GM18519 (cell line): ENCODE measurements around the gene CLEC4G.

Experiments used
- ATAC-seq: cut with Tn5 transposase; IDR thresholded peaks from one replicate; pipeline ENCODE4 v1.9.1; 2021; ENCODE audit warnings: mild to moderate bottlenecking, moderate library complexity; ENCODE audit not compliant: unreplicated experiment, low FRiP score

CLEC4G gene

DNA sequence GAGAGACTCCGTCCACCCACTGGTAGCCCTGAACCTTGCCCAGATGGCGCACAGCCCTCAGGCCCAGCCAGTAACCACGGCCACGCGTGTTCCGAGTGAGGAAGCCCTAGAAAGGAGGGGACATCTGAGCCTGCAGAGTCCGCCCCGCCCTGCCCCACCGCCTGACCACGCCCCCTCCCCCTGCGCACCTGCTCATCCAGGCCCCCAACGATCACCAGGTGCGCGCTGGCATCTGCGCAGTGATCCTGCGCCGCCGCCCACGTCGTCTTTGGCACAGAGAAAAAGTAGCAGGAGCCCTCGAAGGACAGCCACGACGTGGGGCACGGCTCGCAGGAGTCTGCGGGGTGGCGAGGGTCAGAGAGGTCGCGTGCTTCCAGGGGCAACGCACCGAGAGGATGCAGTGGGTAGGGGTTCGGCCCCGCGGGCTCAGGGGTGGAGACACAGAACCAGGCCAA lies 2.1 kb downstream of the CLEC4G start:
- ATAC-seq: no peak

DNA sequence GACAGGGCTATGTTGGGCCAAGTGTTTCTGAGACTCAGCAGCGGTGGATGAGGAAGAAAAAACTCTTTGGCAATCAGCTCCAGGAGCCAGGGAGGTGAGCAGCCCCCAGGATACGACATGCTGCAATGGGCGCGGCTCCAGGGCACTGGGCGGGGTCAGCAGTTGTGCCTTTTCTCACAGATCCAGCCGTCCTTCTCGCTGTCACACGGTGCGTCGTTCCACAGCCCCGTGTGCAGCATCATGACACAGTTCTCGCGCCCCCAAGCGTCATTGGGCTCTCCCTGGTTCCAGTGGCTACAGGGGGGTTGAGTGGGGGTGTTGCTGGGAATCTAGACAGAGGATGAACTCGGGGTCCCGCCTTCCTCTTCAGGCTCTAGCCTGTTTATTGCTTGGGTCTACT lies 2.7 kb downstream of the CLEC4G start:
- no peak for ATAC-seq

DNA sequence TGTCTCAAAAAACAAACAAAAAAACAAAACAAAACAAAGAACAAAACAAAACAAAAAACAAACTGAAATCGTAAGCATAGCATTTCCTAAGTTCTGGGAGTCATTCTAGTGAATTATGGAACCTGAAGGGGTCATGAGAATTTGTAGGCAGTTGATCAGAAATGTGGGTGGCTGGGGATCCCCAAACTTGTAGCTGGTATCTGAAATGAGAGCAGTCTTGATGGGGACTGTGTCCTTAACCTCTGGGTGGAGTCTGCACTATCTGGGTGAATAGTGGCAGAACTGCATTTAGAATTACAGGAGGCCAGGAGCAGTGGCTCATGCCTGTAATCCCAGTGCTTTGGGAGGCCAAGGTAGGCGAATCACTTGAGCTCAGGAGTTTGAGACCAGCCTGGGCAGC lies 6.1 kb downstream of the CLEC4G start:
- ATAC-seq: no peak

DNA sequence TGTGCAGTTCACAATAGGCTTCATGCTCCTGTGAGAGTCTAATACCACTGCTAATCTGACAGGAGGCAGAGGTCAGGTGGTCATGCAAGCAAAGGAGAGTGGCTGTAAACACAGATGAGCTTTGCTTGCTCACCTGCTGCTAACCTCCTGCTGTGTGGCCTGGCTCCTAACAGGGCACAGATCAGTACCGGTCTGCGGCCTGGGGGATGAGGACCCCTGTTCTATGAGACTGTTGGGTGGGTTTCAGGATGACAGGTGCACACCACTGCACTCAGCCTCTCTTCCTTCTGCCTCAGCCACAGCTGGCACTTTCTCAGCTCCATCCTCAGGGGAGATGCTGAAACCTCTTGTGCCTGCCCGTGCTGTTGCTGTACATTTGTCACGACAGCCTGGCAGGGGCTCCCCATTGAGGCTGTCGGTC lies 9.7 kb downstream of the CLEC4G start:
- no peak for ATAC-seq

DNA sequence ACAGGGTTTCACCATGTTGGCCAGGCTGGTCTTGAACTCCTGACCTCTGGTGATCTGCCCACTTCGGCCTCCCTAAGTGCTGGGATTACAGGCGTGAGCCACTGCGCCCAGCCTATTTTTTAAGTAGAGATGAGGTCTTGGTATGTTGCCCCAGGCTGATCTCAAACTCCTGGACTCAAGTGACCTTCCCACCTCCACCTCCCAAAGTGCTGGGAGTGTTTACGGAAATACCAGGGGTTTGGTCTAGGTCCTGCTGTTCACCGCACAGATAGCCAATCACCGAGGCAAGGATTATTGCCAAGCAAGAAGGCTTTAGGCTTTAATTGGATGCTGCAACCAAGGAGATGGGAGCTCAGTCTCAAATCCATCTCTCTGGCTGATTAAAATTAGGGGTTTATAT lies 11.6 kb downstream of the CLEC4G start:
- no peak for ATAC-seq

- no peak for ATAC-seq
These were observed 13.2 kb downstream of the CLEC4G start for GRCh38 chr19:7718668-7719067.

GRCh38 chr19:7716762-7717161 lies 15.1 kb downstream of the CLEC4G start:
- ATAC-seq: no peak

- ATAC-seq: no peak
These were observed 16.2 kb downstream of the CLEC4G start for GRCh38 chr19:7715671-7716070.

- no peak for ATAC-seq
These were observed 21.3 kb downstream of the CLEC4G start for GRCh38 chr19:7710616-7711015.

DNA sequence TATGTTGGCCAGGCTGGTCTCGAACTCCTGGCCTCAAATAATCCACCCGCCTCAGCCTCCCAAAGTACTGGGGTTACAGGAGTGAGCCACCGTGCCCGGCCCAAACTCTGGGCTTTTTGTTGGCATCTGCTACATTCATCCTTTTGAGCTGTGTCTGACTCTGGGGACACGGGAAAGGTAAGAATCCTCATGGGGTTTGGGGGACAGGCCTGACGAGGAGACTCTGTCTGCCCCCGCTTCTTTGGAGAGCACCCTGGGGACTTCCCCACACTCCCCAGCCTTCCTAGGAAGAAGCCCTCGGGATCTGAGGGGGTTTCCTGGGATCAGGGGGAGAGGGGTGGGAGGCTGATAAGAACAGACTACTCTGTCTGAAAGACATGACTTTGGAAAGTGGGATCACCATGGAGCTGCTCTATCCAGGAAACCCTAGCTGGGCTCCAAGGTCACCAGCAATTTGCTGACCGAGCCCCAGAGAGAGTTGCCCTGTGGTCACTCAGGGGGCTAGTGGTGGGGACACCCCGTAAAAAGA lies 21.9 kb downstream of the CLEC4G start:
- ATAC-seq: no peak

GRCh38 chr19:7706955-7707456 lies 24.9 kb downstream of the CLEC4G start:
- ATAC-seq: no peak

DNA sequence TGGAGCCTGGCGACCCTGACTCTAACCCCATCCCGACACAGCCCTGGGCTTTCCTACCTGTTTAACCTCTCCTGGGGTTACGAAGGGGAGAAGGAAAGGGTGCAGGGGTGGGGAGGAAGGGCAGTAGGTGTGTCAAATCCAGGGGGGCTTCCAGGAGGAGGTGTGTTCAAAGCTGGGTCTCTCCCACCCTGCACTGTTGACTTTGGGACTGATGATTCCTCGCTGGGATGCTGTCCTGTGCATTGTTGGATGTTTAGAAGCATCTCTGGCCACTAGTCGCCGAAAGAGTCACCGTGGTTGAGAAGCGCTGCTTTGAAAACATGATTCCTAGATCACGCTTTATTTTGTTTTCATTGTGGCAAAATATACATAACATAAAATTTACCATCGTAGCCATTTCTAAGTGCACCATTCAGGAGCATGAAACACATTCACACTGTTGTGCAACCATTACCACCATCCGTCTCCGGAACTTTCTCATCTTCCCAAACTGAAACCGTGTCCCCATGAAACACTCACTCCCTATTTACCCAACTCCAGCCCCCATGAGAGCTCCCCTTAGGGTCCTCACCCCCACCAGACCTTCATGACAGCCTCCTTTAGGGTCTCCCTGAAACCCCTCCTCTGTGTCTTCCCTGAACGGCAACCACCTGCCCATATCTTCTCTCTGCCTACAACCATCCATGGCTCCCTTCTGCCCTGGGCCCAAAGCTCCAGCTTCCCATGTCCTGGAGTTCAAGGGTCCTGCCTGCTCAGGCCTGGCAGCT lies 25.5 kb downstream of the CLEC4G start:
- ATAC-seq: no peak

DNA sequence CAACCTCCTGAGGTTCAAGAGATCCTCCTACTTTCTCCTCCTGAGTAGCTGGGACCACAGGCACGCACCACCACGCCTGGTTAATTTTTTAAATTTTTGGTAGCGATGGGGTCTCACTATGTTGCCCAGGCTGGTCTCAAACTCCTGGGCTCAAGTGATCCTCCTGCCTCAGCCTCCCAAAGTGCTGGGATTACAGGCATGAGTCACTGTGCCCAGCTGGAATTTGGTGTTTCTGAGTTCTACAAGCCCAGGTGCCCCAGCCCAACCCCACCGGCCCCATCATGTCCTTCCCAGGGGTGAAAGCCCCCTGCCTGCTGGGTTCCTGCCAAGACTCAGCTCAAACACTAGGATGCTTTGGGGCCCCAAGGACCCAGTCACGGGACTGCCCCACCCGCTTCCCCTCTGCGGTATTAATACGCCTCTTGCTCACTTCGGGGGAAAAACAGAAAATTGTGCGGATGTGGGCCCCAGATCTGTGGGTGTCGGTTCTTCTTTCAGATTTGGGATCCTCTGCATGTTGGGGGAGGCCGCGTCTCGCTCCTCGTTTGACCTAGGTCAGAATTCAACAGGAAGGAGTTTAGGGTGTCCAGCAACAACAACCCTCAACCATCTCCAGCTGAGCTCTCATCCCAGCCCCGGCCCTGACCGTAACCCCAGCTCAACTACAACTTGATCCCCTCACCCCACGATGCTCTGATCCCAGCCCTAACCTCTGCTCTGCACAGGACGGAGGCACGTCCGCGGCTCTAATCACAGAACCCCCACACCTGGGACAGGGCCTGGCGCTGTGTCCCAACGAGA lies 26.3 kb downstream of the CLEC4G start:
- ATAC-seq: no peak

GRCh38 chr19:7704280-7705060 lies 27.4 kb downstream of the CLEC4G start:
- no peak for ATAC-seq

GRCh38 chr19:7703332-7703731 lies 28.6 kb downstream of the CLEC4G start:
- ATAC-seq: no peak

- peak; percentile 43 for ATAC-seq
These were observed 30.1 kb downstream of the CLEC4G start, which contains the start of gene FCER2 for GRCh38 chr19:7701654-7702457. FCER2 (minus strand) TSS chr19:7702131; CDS start chr19:7699760, 2,371 bp downstream.

DNA sequence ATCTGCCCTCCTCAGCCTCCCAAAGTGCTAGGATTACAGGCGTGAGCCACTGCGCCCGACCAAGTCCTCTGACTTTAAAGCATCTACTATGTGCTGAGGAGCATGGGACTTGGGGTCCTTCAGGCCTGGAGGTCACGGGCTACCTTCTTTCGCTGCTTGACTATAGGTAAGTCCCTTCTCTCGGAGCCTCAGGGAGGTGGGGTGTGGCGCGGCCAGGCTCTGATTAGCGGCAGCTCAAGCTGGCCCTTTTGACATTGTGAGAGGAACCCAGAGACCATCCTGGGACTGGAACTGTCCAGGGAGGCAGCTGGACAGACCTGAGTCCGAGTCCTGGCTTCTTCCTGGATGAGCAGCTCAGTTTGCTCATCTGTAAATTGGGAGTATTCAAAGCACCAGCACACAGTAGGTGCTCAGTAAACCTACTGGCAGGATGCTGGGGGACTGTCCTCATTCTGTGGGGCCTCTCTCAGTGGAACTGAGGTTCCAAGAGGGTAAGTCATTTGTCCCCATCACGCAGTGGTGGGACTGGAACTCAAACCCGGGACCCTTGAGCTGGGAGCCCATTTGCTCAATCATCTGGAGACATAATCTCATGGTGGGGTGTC lies 30.8 kb downstream of the CLEC4G start:
- no peak for ATAC-seq

DNA sequence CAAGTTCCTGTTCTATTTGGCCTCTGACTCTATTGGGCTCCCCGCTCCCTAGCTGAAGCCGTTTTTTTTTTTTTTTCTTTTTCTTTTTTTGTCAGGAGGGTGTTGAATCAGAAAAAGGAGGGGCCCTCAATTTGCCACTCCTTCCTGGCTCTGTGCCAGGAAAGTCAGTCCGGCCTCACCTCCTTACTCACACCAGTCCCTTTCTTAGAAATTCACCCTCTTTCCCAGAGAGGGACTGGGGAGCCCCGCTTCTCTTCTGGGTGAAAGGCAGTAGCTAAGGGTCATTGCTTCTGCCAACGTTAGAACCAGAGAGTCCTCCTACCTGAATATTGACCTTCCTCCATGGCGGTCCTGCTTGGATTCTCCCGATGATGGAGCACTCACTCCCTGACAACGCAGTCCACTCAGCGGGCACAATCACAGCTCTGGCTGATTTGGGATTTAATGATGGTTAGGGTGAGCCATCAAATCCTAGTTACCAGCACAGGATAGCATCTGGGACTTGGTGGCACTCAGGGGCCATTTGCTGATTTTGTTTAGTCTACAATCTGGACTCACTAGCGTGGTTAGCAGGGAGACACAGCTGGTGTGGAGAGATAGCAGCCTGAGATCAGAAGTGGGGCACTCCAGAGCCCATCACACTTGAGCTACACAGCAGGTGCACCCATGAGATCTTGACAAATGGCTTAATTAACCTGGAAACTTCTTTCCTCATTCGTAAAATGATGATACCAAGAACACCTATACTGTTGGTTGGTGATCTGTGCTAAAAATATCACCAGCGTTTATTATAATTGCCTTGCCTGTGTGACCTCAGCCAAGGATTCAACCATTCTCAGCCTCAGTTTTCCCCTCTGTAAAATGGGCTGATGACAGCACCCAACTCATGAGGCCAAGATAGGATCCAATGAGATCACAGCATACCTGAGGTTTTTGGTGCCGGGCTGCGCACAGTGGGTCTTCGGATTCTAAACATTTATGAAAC lies 32.2 kb downstream of the CLEC4G start:
- ATAC-seq: no peak
